Neutrophil (primary cell): ENCODE measurements around the gene PBLD.

Experiments used
- H3K27ac ChIP-seq: fragments of 200-600 bp; sonication (generic); 2 replicates; pipeline ENCODE4 v1.5.1; 2016; ENCODE audit warnings: mild to moderate bottlenecking, moderate library complexity
- H3K27me3 ChIP-seq: fragments of 200-600 bp; sonication (generic); 2 replicates; pipeline ENCODE4 v1.6.0; 2016; ENCODE audit warnings: mild to moderate bottlenecking
- H3K36me3 ChIP-seq: fragments of 200-600 bp; sonication (generic); 2 replicates; pipeline ENCODE4 v1.5.1; 2017
- H3K4me1 ChIP-seq, 2 experiments: fragments of 200-600 bp in 1 of 2; sonication (generic) in 1 of 2; 1 replicate in 1 of 2; 2 replicates in 1 of 2; pipeline versions ENCODE4 v1.5.1 to v1.6.1; 2013 to 2016; ENCODE audit warnings: low read depth in 1 of 2, low read length in 1 of 2, mild to moderate bottlenecking in 1 of 2, moderate library complexity in 1 of 2; ENCODE audit not compliant: control insufficient read depth in 1 of 2, insufficient read depth in 1 of 2
- H3K4me3 ChIP-seq, 2 experiments: fragments of 200-600 bp in 1 of 2; sonication (generic) in 1 of 2; 1 replicate in 1 of 2; 2 replicates in 1 of 2; pipeline ENCODE4 v1.5.1; 2013 to 2016; ENCODE audit warnings: low read depth in 1 of 2, low read length in 1 of 2, mild to moderate bottlenecking in 1 of 2, moderate library complexity in 1 of 2
- H3K9me3 ChIP-seq: fragments of 200-600 bp; sonication (generic); 2 replicates; pipeline ENCODE4 v1.5.1; 2016
- TF ChIP-seq, protein P1 (sequence below): fragments of 200-600 bp; sonication (generic); IDR thresholded peaks from 2 replicates; pipeline ENCODE4 v1.5.1; 2016; ENCODE audit warnings: antibody characterized with exemption

PBLD gene

DNA sequence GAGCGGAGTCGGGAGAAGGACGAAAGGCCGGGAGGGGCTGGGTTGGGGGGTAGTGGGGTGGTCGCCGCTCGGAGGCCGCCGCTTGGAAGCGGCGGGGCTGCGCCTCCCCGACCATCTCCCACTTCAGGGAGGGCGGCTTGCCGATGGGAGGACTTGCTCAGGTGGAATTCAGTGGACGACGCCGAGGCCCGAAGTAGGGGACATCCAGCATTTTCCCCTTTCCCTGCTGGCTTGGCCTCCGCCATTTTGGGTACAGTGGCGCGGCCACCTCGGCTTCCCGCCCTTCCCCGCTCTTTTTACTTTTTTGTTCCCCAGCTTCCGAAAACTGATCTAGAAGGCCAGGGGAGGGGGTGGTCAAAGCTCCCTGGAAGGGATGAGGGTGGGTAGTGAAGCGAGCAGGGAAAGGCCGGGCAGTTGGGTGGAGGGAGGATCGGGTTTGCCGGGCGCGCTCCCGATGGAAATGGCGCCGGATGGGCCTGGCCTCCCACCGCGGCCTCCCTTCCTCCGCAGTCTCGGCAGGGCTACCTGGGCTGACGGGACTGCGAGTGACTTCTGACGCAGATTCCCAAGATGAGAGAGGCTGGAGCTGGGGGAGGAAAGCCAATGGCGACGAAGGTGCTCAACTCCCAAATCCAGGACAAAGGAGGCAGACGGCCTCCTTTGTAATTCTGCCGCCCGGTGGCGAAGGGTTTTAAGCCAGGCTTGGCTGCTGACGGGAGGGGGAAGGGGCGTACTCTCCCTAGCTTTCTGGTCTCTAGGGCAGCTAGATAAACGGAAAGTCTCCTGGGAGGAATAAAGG lies at the start of gene PBLD:
PBLD (minus strand) TSS at position 670 of the 799 bp plus-strand sequence. CDS start 26,084 bp downstream, outside the sequence.
- Histone ChIP-seq H3K36me3 (no peaks in the 10 kb centered on the region), H3K27ac (peak within 1 kb of the TSS; percentile 99), H3K4me1 (peaks cover 80 to 88% of the 10 kb centered on the region in 2 experiments), H3K27me3 (no peaks in the 10 kb centered on the region), H3K4me3 (peak within 1 kb of the TSS; percentile 97 to 99), H3K9me3 (no peaks in the 10 kb centered on the region)
- TF ChIP-seq, protein P1, sequence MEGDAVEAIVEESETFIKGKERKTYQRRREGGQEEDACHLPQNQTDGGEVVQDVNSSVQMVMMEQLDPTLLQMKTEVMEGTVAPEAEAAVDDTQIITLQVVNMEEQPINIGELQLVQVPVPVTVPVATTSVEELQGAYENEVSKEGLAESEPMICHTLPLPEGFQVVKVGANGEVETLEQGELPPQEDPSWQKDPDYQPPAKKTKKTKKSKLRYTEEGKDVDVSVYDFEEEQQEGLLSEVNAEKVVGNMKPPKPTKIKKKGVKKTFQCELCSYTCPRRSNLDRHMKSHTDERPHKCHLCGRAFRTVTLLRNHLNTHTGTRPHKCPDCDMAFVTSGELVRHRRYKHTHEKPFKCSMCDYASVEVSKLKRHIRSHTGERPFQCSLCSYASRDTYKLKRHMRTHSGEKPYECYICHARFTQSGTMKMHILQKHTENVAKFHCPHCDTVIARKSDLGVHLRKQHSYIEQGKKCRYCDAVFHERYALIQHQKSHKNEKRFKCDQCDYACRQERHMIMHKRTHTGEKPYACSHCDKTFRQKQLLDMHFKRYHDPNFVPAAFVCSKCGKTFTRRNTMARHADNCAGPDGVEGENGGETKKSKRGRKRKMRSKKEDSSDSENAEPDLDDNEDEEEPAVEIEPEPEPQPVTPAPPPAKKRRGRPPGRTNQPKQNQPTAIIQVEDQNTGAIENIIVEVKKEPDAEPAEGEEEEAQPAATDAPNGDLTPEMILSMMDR = peak; percentile 76

DNA sequence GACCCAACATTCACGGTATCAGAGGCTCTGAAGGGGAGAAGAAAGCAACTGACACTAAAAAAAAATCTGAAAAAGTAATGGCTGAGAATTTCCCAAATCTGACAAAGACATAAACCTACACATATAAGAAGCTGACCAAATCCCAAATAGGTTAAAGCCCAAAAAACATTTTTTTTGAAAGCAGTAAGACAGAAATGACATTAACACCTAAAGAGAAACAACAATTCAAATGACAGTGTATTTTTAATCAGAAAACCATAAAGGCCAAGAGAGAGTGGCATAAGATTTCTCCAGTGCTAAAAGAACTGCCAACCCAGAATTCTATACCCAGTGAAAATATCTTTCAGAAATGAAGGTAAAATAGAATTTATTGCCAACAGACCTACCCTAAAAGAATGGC lies 38.9 kb upstream of the PBLD start:
- no peaks in the 10 kb centered on the region for H3K27me3 ChIP-seq
- H3K27ac ChIP-seq = no peak overlapping the region
- H3K9me3 ChIP-seq = no peaks in the 10 kb centered on the region
- TF ChIP-seq, protein P1 = no peak
- no peak overlapping the region for H3K4me3 ChIP-seq
- peaks cover 13% of the 10 kb centered on the region for H3K36me3 ChIP-seq
- H3K4me1 ChIP-seq = no peaks in the 10 kb centered on the region

DNA sequence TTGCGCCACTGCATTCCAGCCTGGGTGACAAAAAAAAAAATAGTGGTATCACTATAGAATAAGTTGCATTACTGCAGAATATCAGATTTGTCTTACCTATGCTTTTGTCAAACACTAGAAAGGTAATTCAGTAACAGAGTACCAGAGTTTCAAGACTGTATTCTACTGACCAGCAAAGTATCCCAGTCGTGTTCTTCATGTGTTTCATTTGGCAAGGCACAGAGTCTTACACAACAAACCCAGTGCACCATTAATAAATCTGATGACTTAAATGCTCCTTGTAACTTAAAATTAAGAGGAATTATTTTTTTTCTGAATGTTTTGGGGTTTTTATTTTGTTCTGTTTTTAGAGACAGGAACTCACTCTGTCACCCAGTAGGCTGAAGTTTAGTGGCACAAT lies 34.4 kb upstream of the PBLD start:
- H3K36me3 ChIP-seq = peaks cover 28% of the 10 kb centered on the region
- H3K9me3 ChIP-seq = no peaks in the 10 kb centered on the region

DNA sequence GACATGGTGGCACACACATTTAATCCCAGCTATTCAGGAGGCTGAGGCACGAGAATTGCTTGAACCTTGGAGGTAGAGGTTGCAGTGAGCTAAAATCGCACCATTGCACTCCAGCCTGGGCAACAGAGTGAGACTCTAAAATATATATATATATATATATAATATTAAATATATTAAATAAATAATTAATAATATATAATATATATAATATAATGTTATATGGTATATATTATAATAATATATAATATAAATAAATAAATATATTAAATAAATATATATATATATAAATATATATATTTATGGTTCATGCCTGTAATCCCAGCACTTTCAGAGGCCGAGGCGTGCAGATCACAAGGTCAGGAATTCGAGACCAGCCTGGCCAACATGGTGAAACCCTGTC lies 33.9 kb upstream of the PBLD start:
- no peaks in the 10 kb centered on the region for H3K4me1 ChIP-seq
- no peak overlapping the region for H3K27ac ChIP-seq
- peaks cover 33% of the 10 kb centered on the region for H3K36me3 ChIP-seq
- no peaks in the 10 kb centered on the region for H3K9me3 ChIP-seq
- TF ChIP-seq, protein P1 = no peak
- no peak overlapping the region for H3K4me3 ChIP-seq
- no peaks in the 10 kb centered on the region for H3K27me3 ChIP-seq

More for the DNA sequence above, 34.4 kb upstream of the PBLD start:
- no peak overlapping the region for H3K4me3 ChIP-seq
- H3K27ac ChIP-seq = no peak overlapping the region
- no peaks in the 10 kb centered on the region for H3K27me3 ChIP-seq
- TF ChIP-seq, protein P1 = no peak
- no peaks in the 10 kb centered on the region for H3K4me1 ChIP-seq

DNA sequence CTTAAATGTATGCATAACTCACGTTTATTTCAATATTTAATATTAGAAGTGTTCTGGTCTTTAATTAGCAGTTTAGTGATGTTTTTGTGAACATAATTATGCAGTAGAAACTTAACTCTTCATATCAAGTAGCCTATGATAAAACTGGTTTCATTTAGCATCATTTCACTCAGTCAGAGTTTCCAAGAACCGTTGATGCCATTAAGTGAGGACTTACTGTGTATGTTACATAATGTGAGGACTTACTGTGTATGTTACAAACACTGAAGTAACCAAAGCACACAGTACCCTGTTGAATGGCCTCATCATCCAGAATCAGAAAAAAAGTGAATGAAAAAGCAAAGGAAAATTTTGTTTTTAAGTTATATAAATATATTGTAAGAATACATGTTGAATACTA lies 32.9 kb upstream of the PBLD start:
- Histone ChIP-seq H3K36me3 (peaks cover 41% of the 10 kb centered on the region), H3K27ac (no peak overlapping the region), H3K4me3 (no peak overlapping the region), H3K4me1 (no peaks in the 10 kb centered on the region), H3K9me3 (no peaks in the 10 kb centered on the region), H3K27me3 (no peaks in the 10 kb centered on the region)
- TF ChIP-seq, protein P1 = no peak
